HL-60 (cell line): ENCODE data around the gene LINS1.
A peak's percentile ranks its signal among the peaks of the same experiment; 100 is the strongest.

Experiments used
- DNase-seq, 2 experiments: peaks; one replicate each; pipeline ENCODE4 v3.0.0-alpha.2; 2010 to 2020; ENCODE audit warnings: low read depth in 1 of 2, low spot score in 1 of 2
- H3K27ac ChIP-seq: fragments of 250-450 bp; sonication (Bioruptor Pico); replicated peaks from 2 replicates; pipeline ENCODE4 v1.5.1; 2020; ENCODE audit warnings: mild to moderate bottlenecking, moderate library complexity
- H3K27me3 ChIP-seq: fragments of 250-450 bp; sonication (Bioruptor Pico); 2 replicates; pipeline ENCODE4 v1.5.1; 2021; ENCODE audit warnings: mild to moderate bottlenecking, moderate library complexity; ENCODE audit not compliant: insufficient read depth, poor library complexity, severe bottlenecking
- H3K4me3 ChIP-seq: replicated peaks from 2 replicates; pipeline ENCODE4 v1.5.1; 2011; ENCODE audit warnings: mild to moderate bottlenecking, control low read depth, low read length; ENCODE audit not compliant: insufficient read depth
- CTCF ChIP-seq: IDR thresholded peaks from one replicate; pipeline ENCODE4 v1.5.1; 2011; ENCODE audit warnings: low read length, control low read depth, inconsistent platforms; ENCODE audit not compliant: insufficient read depth
- GABPA ChIP-seq: IDR thresholded peaks from 2 replicates; pipeline ENCODE4 v1.6.1; 2012; ENCODE audit warnings: low read depth
- POLR2AphosphoS5 ChIP-seq: IDR thresholded peaks from 2 replicates; pipeline ENCODE4 v1.6.1; 2012; ENCODE audit warnings: low read depth
- REST ChIP-seq: IDR thresholded peaks from 2 replicates; pipeline ENCODE4 v1.6.1; 2012; ENCODE audit warnings: low read depth; ENCODE audit not compliant: insufficient replicate concordance
- SPI1 ChIP-seq: IDR thresholded peaks from 2 replicates; pipeline ENCODE4 v1.6.1; 2012; ENCODE audit warnings: low read depth, mild to moderate bottlenecking, borderline replicate concordance

The LINS1 gene

GRCh38 chr15:100614336-100614735 is 12.4 kb upstream of the LINS1 start:
- no peak for DNase-seq
- no peak overlapping the region for H3K4me3 ChIP-seq
- no peak for TF ChIP-seq REST
- TF ChIP-seq CTCF, result no peak
- no peak for TF ChIP-seq POLR2AphosphoS5
- no peak for TF ChIP-seq GABPA
- no peak for TF ChIP-seq SPI1
- H3K27ac ChIP-seq, result no peak overlapping the region
- H3K27me3 ChIP-seq, result no peaks in the 10 kb centered on the region

GRCh38 chr15:100613208-100613607 is 11.2 kb upstream of the LINS1 start:
- TF ChIP-seq POLR2AphosphoS5 (no peak), SPI1 (no peak), GABPA (no peak), CTCF (no peak), REST (no peak)
- no peak overlapping the region for H3K27ac ChIP-seq
- no peaks in the 10 kb centered on the region for H3K27me3 ChIP-seq
- no peak for DNase-seq
- no peak overlapping the region for H3K4me3 ChIP-seq

GRCh38 chr15:100612539-100612938 is 10.6 kb upstream of the LINS1 start:
- TF ChIP-seq POLR2AphosphoS5, result no peak
- TF ChIP-seq SPI1, result peak; percentile 78
- no peak overlapping the region for H3K4me3 ChIP-seq
- DNase-seq, result peak in 1 of 2 experiments; percentile 55
- no peaks in the 10 kb centered on the region for H3K27me3 ChIP-seq
- H3K27ac ChIP-seq, result no peak overlapping the region

GRCh38 chr15:100602823-100603393 is 924 bp upstream of the LINS1 start:
- Histone ChIP-seq H3K4me3 (peak overlapping the region; percentile 100), H3K27me3 (no peaks in the 10 kb centered on the region), H3K27ac (peak overlapping the region; percentile 80)
- peak in 1 of 2 experiments; percentile 61 for DNase-seq
- peak; percentile 63; the same call in 1 of the 2 replicates for TF ChIP-seq SPI1
- TF ChIP-seq GABPA, result no peak

GRCh38 chr15:100601617-100602063 is 344 bp downstream of the LINS1 start:
- TF ChIP-seq REST (no peak), SPI1 (no peak), GABPA (no peak), CTCF (no peak), POLR2AphosphoS5 (no peak)
- Histone ChIP-seq H3K27ac (peak overlapping the region; percentile 76), H3K4me3 (peak overlapping the region; percentile 99), H3K27me3 (no peaks in the 10 kb centered on the region)
- no peak for DNase-seq
